SH-SY5Y (cell line): Measurements from ENCODE around the gene SLC25A25.

Source experiments
- GATA2 ChIP-seq: IDR thresholded peaks from 2 replicates; pipeline ENCODE4 v1.6.1; 2011; ENCODE audit warnings: mild to moderate bottlenecking, low read depth, low read length
- GATA3 ChIP-seq: IDR thresholded peaks from 2 replicates; pipeline ENCODE4 v1.6.1; 2011; ENCODE audit warnings: low read depth, mild to moderate bottlenecking, low read length, moderate library complexity

The SLC25A25 gene

DNA sequence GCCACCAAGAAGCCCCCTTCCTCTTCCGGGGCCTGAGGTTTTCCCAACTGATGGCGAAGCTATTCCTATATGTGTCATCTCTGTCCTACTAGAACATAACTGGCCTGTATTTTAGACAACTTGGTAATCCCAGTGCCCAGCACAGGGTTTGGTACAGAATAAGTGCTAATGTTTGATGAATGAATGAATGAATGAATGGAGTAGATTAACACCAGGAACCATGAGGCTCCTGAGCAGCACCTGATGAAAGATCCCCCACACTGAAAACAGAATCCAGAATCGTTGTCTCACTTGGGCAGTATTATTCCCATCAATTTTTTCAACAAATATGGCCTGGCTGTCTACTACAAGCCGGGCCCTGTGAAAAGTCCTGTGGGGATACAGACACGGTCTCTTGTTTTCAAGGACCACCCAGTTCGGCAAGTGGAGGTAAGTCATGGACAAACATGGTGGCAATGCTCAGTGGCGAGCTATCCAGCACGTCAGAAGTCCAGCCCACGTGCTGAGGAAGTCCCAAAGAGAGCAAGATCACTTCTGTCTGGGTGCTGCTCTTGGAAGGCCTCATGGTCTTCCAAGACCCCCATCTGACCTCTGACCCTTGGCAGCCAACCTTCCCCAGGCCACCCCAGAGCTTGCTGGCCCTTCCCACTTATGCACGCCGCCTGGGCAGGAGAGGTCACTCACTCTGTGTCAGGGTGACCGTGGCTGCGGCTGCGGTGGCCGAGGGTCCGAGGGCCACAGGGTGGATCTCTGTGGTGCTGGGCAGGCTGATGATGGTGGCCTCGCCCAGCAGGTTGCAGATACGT is 1.9 kb upstream of the SLC25A25 start:
- no peak for TF ChIP-seq GATA3
- TF ChIP-seq GATA2, result no peak

DNA sequence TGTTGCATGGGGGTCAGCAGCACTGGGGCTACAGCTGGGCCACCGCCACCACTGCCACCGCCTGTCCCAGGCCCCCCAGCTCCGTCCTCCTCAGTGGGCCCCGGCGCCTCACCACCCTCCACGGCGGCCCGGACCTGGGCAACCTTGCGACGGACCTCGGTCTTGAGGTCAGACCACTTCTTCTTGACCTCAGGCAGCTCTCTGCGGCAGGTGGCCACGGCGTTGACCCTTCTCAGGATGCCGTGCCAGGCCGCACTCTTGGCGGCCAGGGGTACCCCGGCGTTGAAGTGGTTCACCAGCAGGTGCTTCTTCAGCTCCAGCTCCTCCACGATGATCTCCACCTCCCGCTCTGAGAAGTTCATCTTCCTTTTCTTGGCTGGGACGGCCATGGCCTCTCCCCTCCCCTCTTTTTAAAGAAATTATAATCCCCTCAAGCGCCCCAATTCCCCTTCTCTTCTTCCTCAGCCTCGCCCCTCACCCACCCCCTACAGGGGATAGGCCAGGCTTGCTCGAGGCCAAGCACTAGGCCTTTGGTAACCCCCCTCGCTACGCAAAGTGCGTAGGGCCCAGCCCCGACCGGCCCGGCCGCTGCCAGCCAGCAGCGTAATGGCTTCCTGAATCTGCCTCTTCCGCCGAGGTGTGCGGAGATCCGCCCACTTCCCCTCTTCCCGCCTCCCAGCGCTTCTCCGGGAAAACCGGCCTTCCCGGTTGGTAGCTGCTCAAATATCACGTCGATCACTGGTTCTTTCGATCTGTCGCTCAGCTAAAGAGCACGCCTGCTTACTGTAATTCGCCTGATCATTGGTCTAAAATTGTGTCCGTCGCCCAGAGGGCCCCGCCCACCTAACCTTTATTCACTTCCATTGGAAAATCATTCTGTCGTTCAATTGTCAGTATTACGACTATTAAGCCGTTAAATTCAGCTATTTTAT is 1.1 kb upstream of the SLC25A25 start, which contains the start of gene NAIF1:
TSS of gene NAIF1 (minus strand) at position 608 of the 932 bp plus-strand sequence. CDS start at position 389, 219 bp downstream.
- TF ChIP-seq GATA3 (no peak), GATA2 (no peak)

DNA sequence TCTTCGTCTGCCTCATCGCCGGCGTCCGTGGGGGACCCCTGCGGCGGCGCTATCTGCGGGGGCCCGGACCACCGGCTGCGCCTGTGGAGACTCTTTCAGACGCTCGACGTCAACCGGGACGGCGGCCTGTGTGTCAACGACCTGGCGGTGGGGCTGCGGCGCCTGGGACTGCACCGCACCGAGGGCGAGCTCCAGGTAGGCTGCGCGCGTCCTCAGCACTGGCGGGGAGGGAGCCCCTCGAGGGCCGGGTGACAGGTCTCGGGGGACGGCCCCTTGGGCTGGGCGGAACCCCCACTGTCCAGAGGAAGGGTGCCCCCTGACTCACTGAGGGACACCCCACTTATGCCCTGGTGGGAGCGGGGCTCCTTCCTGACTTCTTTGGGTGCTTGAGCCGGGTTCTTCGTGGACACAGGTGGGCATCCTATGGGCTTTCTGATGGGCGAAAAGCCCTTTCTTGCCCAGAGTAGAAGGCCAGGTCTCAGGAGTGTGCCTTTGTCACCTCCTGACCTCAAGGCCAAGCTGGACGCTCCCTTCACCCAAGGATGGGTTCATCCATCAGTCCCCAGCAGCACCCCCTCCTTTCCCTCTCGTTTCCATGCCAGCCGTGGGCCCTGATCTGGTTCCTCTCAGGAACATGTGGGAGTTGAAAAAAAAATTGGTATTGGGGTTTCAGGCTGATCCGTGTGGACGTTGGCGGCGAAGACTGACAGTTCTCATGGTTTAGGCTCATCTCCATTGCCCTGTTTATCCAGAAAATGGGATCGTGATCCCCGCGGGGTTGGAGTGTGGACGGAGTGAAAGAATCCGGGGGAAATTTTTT is 564 bp downstream of the SLC25A25 start:
- no peak for TF ChIP-seq GATA3

DNA sequence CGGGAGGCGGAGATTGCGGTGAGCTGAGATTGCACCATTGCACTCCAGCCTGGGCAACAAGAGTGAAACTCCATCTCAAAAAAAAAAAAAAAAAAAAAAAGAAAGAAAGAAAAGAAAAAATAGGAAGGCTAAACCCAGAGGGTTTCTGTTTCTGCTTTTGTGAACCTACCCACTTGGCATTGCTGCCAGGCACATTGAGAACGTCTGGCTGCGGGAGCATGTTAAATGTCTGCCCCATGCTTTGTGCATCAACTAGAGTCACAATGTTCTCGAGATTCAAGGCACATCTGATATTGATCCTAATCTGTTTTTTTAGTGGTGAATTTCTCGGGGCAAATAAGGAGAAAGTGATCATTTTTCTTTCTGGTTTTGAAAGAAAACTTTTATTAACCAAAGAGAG is 2.8 kb downstream of the SLC25A25 start:
- TF ChIP-seq GATA2 (no peak), GATA3 (no peak)

DNA sequence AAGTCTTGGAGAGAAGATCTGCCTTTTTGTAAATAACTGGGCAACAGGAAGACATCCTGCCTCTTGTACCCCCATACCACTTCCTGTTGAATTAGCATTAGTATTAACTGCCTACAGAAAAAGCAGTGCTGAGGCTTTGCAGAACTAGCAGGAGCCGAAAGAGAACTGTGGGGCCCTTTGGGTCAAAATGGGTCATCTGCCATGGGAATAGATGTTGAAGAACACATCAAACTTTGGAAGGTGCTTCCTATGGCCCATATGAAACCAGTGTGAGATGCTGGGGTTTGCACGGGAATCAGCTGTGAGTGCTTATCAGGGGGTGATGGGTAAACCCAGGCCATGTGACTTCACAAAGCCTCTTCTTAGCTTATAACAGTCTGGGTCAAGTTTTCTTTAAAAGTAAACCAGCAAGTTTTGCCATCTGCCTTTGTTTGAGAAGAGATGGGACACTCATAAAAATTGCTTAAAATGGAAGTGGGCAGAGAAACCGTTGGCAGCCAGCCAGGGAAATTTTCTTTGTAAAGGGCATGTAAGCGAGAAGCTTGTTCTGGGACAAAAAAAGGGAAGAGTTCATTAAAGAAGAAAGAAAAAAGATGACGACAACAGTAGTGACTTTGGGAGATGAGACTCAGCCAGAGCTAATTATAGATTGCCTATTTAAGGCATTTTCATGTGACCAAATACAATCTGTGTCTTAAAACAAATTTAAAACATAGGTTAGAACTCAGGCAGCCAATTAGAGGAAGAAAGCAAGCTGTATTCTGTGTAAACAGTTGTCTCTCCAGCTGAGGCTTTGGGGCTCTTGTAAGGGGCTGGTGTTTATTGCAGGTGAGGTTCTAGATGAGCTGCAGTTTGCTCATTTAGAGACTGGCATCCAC is 4.4 kb downstream of the SLC25A25 start:
- TF ChIP-seq GATA3, result no peak
- TF ChIP-seq GATA2, result no peak

DNA sequence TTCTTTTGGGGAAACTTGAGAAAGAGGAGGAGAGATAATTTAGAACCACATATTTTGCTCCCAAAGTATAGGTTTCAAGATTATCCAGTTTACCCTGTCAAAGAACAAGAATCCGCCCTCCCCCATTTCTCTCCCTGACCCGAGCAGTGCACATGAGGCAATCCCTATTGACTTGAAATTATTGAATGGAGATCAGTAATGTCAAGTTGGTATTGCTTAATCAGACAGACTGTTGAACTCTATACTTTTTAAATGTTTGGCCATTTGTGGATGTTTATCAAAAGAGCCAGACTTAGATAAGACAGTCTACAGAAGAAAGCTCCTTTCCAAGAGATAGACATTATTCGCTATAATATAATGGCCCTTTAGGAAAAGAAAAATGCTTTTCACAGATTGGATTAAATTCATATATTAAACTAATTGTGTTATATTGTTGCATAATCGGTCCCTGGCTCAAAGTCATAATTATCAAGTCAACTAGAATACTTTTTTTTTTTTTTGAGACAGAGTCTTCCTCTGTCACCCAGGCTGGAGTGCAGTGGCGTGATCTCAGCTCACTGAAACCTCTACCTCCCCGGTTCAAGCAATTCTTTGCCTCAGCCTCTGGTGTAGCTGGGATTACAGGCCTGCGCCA is 5.3 kb downstream of the SLC25A25 start:
- TF ChIP-seq GATA2 (no peak), GATA3 (no peak)

DNA sequence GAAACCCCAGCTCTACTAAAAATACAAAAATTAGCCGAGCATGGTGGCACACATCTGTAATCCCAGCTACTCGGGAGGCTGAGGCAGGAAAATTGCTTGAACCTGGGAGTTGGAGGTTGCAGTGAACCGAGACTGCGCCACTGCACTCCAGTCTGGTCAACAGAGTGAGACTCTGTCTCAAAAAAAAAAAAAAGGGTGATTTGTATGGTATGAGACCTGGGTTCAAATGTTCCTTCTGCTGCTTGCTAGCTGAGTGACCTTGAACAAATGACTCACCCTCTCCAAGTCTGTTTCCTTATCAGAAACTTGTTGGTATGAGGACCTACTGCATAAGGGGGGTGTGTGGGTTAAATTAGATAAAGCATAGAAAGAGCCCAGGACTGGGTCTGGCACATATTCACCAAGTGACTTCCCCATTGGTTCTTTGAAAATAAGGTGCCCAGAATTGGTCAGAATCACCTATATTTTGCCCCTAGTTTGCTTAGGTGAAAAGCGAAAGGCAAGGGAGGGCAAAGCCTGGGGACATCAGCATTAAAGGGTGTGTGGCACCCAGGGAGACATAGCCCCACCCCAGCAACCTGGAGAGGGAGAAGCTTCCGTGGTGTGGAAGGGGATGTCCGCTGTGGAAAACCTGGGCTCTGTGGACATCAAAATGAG is 9.9 kb downstream of the SLC25A25 start:
- no peak for TF ChIP-seq GATA2
- no peak for TF ChIP-seq GATA3

DNA sequence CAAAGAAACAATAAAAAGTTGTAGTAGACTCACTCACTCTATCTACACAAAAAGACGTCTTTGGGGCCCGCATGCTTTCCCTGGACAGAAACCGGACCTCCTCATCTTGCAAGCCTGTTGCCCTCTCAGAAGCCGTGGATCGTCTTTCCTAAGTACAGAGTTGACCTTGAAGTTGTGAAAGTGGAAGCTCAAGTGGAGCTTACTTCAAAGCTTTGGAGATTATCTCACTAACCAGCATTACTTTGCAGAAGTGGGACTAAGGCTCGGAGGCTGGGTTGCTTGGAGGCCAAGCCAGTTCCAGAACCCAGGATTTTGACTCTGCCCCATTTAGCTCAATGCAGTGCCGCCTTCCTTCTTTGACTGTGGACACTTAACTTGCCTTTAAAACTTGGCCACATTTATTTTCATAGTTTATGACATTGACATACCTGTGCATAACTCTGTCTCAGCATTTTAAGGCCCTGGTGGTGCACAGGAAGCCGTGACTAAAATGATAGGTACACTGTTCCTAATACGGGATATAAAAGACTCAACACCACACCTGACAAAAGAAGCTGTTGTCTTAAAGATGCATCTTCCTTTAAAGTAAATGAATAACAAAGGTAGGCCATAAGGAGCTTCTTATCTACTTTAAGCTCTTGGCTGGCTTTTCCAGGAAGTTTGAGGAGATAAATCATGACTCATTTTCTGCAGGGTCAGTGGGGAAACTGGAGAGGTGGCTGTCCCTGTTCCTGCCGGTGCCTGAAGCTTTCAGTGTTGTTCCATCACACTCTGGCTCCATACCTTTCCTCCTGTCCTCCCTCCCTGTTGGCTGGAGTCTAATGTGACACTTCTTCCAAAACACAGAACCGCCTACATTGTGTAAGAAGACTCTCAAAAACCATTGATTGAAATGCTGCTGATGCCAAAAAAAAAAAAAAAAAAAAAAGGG is 10.7 kb downstream of the SLC25A25 start:
- no peak for TF ChIP-seq GATA3

DNA sequence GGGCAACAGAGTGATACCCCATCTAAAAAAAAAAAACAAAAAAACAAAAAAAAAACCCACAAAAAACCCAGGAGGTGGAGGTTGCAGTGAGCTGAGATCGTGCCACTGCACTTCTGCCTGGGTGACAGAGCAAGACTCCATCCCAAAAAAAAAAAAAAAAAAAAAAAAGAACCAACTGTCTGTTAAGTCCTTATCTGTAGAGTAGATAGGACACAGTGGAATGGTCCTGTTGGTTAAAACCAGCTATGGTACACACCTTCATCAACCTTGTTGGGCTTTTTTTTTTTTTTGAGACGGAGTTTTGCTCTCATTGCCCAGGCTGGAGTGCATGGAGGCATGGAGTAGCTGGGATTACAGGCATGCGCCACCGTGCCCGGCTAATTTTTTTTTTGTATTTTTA is 12.2 kb downstream of the SLC25A25 start:
- TF ChIP-seq GATA2 (no peak), GATA3 (no peak)

DNA sequence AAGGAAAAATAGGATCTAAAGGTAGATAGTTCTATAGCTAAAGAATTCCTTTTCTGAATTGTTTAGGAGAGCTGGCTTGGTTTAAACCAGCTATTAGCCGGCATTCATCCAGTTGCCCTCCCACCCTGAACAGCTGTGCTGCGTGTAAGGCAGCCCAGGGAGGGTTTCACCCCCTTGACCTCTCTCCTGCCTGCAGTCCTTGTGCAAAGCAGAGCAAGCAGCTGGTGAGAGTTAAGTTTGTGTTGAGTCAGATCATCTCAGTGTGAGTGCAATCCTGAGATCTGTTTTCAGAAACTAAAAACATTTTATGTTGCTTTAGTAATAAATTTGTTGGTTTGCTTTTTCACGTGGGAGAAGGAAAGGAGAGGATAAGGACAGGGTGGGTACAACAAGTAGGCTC is 13.0 kb downstream of the SLC25A25 start:
- TF ChIP-seq GATA2 (no peak), GATA3 (no peak)

DNA sequence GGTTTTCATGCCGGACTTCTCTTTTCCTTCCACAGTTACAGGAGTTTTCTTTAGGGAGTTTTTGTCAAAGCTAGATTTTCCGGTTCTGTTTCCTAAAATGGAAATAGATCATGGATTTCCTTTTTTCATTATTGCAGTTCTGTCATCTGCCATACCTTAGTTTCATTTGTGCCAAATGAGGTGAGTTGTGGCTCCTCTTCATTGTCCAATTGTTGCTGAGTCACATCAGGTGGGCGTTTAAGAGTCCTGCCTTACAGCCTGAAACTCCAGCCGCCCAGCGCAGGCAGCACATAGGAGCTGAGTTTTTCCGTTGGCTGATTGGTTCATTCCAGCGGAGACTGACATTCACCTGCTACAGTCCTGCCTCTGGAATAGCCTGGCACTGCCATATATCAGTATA is 14.1 kb downstream of the SLC25A25 start:
- no peak for TF ChIP-seq GATA3
- no peak for TF ChIP-seq GATA2

DNA sequence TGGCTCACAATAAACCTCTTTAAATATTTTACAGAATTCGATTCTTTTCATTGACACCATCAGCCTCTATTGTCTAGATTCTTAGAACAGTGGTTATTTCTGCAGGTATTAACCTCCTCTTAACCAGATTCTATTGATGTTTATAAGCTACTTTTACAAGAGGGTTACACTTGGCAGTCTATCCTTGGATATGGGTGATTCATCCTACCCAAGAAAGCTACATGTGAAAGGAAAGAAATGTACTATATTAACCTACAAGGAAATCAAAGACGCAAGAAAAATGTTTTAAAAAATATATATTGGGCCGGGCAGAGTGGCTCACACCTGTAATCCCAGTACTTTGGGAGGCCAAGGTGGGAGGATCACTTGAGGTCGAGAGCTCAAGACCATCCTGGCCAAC is 16.7 kb downstream of the SLC25A25 start:
- no peak for TF ChIP-seq GATA2
- TF ChIP-seq GATA3, result no peak
